HCT116 (cell line): Measurements from ENCODE around the gene OASL. TPM values are rescaled to one million over a fixed set of nuclear protein-coding genes. Genes with fewer than 3 reads are reported as not detected.

ENCODE experiments used
- ATAC-seq: fragments of 200-7000 bp; cut with Tn5 transposase; 2 replicates; pipeline ENCODE4 v1.9.1; 2020; ENCODE audit warnings: mild to moderate bottlenecking, moderate library complexity
- BruUV-seq: library from RNA; stranded (reverse); fragments of 400-500 nt; replicated peaks from 2 replicates; lab custom pipeline; 2021; lab: Mats Ljungman, UMichigan
- CTCF ChIA-PET: fragments of 300-600 bp; sonication (Branson Sonifier 250); formaldehyde crosslinking; loops from one replicate; lab custom pipeline; 2021; ENCODE audit warnings: antibody characterized with exemption; lab: Charles Lee
- POLR2A ChIA-PET: fragments of 300-600, 350-600 bp; sonication (Branson Sonifier 250); formaldehyde crosslinking; loops from one replicate; lab custom pipeline; 2021; ENCODE audit warnings: antibody characterized with exemption; lab: Charles Lee
- RAD21 ChIA-PET, 2 experiments: fragments of 300-600 bp; sonication (Branson Sonifier 250); formaldehyde crosslinking; loops; one replicate each; lab custom pipeline; 2023; ENCODE audit warnings: low total read pairs in 2 of 2; ENCODE audit not compliant: uncharacterized antibody in 2 of 2, unreplicated experiment in 2 of 2, low non-redundant PET in 1 of 2; lab: Charles Lee
- DNase-seq: peaks from one replicate; pipeline ENCODE4 v3.0.0-alpha.2; 2010; ENCODE audit warnings: low read depth, low spot score
- H2AFZ ChIP-seq: fragments of 200-600 bp; shearing (Covaris generic), sonication (generic); 2 replicates; pipeline ENCODE4 v1.6.1; 2017; ENCODE audit warnings: low read depth, mixed run types, mixed read lengths, antibody characterized with exemption, low read length; ENCODE audit not compliant: poor library complexity, severe bottlenecking
- H3K27ac ChIP-seq: 2 replicates; pipeline ENCODE4 v1.5.1; 2012; ENCODE audit warnings: low read depth, low read length
- H3K27me3 ChIP-seq: fragments of 200-600 bp; sonication (generic); 2 replicates; pipeline ENCODE4 v1.6.1; 2016; ENCODE audit warnings: mixed run types, low read length, mixed read lengths; ENCODE audit not compliant: insufficient read depth
- H3K36me3 ChIP-seq, 2 experiments: fragments of 200-500 bp in 1 of 2; fragments of 200-600 bp in 1 of 2; sonication (Bioruptor generic) in 1 of 2; sonication (generic) in 1 of 2; 2 replicates each; pipeline versions ENCODE4 v1.5.1 to v1.6.1; 2014 to 2016; ENCODE audit warnings: low read length in 2 of 2, inconsistent platforms in 1 of 2, mixed read lengths in 1 of 2, mixed run types in 1 of 2; ENCODE audit not compliant: insufficient read depth in 2 of 2, control insufficient read depth in 1 of 2
- H3K4me1 ChIP-seq, 2 experiments: fragments of 200-600 bp in 1 of 2; sonication (generic) in 1 of 2; 2 replicates each; pipeline versions ENCODE4 v1.5.1 to v1.6.1; 2012 to 2017; ENCODE audit warnings: low read length in 2 of 2, inconsistent platforms in 1 of 2, mild to moderate bottlenecking in 1 of 2, mixed read lengths in 1 of 2, mixed run types in 1 of 2, moderate library complexity in 1 of 2; ENCODE audit not compliant: insufficient read depth in 2 of 2, control insufficient read depth in 1 of 2
- H3K4me2 ChIP-seq: fragments of 200-600 bp; sonication (generic); 2 replicates; pipeline ENCODE4 v1.6.1; 2017; ENCODE audit warnings: mixed run types, low read length, mixed read lengths
- H3K4me3 ChIP-seq, 2 experiments: fragments of 200-600 bp in 1 of 2; sonication (generic) in 1 of 2; replicated peaks in 1 of 2; 2 replicates each; pipeline ENCODE4 v1.5.1; 2011 to 2016; ENCODE audit warnings: low read length in 2 of 2, control low read depth in 1 of 2, low read depth in 1 of 2, mild to moderate bottlenecking in 1 of 2, mixed read lengths in 1 of 2, mixed run types in 1 of 2
- H3K79me2 ChIP-seq: fragments of 200-600 bp; sonication (generic); 2 replicates; pipeline ENCODE4 v1.6.1; 2017; ENCODE audit warnings: mild to moderate bottlenecking, mixed run types, low read length, moderate library complexity, mixed read lengths; ENCODE audit not compliant: insufficient read depth
- H3K9ac ChIP-seq: fragments of 200-600 bp; sonication (generic); 2 replicates; pipeline ENCODE4 v1.6.1; 2016; ENCODE audit warnings: low read length, mixed read lengths
- H3K9me2 ChIP-seq: fragments of 200-600 bp; sonication (generic), shearing (Covaris generic); 2 replicates; pipeline ENCODE4 v1.6.1; 2017; ENCODE audit warnings: mixed run types, mild to moderate bottlenecking, moderate library complexity; ENCODE audit not compliant: insufficient read depth
- H3K9me3 ChIP-seq, 2 experiments: fragments of 200-500 bp in 1 of 2; fragments of 200-600 bp in 1 of 2; sonication (Bioruptor generic) in 1 of 2; sonication (generic) in 1 of 2; 2 replicates each; pipeline ENCODE4 v1.6.1; 2014 to 2017; ENCODE audit warnings: low read length in 2 of 2, mixed read lengths in 2 of 2, inconsistent platforms in 1 of 2, low read depth in 1 of 2, mild to moderate bottlenecking in 1 of 2, mixed run types in 1 of 2, moderate library complexity in 1 of 2; ENCODE audit not compliant: control insufficient read depth in 1 of 2, insufficient read depth in 1 of 2
- H4K20me1 ChIP-seq: fragments of 200-600 bp; sonication (generic), shearing (Covaris generic); 2 replicates; pipeline ENCODE4 v1.6.1; 2017; ENCODE audit warnings: mixed run types, mild to moderate bottlenecking, moderate library complexity; ENCODE audit not compliant: insufficient read depth
- CBX3 ChIP-seq: IDR thresholded peaks from 2 replicates; pipeline ENCODE4 v1.6.1; 2012; ENCODE audit warnings: low read depth
- RAD21 ChIP-seq: IDR thresholded peaks from 2 replicates; pipeline ENCODE4 v1.6.1; 2012; ENCODE audit warnings: low read depth, mild to moderate bottlenecking
- intact Hi-C: fragments of 100-400 bp; cut with micrococcal nuclease; formaldehyde crosslinking; loops from 2 replicates; pipeline ENCODE4 v1.10.0; 2022
- total RNA-seq: library from RNA; stranded (reverse); gene quantifications from one replicate; pipeline ENCODE4 v1.2.1, GENCODE V29; 2021; ENCODE audit not compliant: unreplicated experiment
- TF ChIP-seq, protein P1 (sequence below), 3 experiments: fragments of 200-600 bp in 1 of 3; sonication (generic) in 1 of 3; IDR thresholded peaks in 2 of 3; conservative IDR thresholded peaks in 1 of 3; 2 replicates each; pipeline ENCODE4 v1.5.1; 2012 to 2017; ENCODE audit warnings: low read depth in 2 of 3, low read length in 2 of 3, antibody characterized with exemption in 1 of 3, borderline replicate concordance in 1 of 3, control low read depth in 1 of 3, mild to moderate bottlenecking in 1 of 3, mixed read lengths in 1 of 3, mixed run types in 1 of 3, moderate library complexity in 1 of 3; ENCODE audit not compliant: insufficient read depth in 1 of 3

Gene OASL
- total RNA-seq, 1 experiment from 2014 or later, result 4.1 TPM

DNA sequence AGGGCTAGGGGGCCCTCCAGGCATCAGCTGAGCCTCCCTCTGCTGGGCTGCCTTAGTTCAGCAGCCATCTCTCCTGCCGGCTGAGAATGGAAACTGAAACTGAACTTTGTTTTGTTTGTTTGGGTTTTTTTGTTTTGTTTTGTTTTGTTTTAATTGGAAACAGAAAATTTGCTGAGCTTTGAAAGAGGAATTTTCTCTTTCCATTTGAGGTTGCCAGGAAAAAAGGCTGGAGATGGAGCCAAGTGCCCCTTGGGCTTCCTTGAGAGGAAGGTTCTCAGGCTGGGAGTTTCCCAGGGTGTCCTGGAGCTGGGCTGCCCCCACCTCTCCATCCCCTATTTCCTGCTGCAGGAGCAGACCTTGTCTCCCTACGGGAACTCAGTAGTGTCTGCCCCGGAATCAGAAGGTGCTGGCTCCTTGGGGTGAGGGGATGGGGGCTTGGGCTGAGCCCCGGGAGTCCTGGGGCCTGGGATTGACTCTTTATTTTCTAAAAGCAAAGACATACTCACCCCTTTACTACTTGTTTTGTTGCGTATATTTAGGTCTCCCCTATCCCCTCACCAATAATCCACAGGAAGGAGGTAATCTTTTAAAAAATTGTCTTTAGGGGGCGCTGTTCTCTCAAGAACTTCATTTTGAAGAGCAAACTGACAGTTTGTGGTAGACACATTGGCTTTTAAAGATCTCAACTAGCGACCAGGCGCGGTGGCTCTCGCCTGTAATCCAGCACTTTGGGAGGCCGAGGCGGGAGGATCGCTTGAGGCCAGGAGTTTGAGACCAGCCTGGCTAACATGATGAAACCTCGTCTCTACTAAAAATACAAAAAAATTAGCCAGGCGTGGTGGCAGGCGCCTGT lies 21.3 kb upstream of the OASL start:
- peak; percentile 83 for ATAC-seq
- no peaks in the 10 kb centered on the region for H3K79me2 ChIP-seq
- peaks cover 5 to 14% of the 10 kb centered on the region in 2 experiments; a peak in 3 of 4 replicates for H3K4me1 ChIP-seq
- H3K4me2 ChIP-seq, result peak overlapping the region; percentile 70
- BruUV-seq, result no TSS peak
- H3K9ac ChIP-seq, result peak overlapping the region; percentile 33
- ChIA-PET CTCF (interaction anchor here (0.5 to 2.4 kb wide), 16 partner anchors 8 to 572 kb away, joined by 3 to 16 read pairs (median 3); no protein-coding TSS in a partner anchor), POLR2A (interaction anchor here (0.6 to 0.7 kb wide), 2 partner anchors 9 to 12 kb away, joined by 3 to 4 read pairs; no protein-coding TSS in a partner anchor)
- H3K9me2 ChIP-seq, result no peaks in the 10 kb centered on the region
- no peaks in the 10 kb centered on the region for H4K20me1 ChIP-seq
- H3K4me3 ChIP-seq, result peak overlapping the region; percentile 24 to 35
- H3K27me3 ChIP-seq, result no peaks in the 10 kb centered on the region
- intact Hi-C loops, result loop anchor here (1.0 to 5.0 kb wide), 6 partner anchors 37 to 382 kb away; partner anchors contain the start of gene CAMKK2
- peak; percentile 67 for DNase-seq
- TF ChIP-seq CBX3, result no peak
- peak; percentile 81 for TF ChIP-seq RAD21
- TF ChIP-seq, protein P1, sequence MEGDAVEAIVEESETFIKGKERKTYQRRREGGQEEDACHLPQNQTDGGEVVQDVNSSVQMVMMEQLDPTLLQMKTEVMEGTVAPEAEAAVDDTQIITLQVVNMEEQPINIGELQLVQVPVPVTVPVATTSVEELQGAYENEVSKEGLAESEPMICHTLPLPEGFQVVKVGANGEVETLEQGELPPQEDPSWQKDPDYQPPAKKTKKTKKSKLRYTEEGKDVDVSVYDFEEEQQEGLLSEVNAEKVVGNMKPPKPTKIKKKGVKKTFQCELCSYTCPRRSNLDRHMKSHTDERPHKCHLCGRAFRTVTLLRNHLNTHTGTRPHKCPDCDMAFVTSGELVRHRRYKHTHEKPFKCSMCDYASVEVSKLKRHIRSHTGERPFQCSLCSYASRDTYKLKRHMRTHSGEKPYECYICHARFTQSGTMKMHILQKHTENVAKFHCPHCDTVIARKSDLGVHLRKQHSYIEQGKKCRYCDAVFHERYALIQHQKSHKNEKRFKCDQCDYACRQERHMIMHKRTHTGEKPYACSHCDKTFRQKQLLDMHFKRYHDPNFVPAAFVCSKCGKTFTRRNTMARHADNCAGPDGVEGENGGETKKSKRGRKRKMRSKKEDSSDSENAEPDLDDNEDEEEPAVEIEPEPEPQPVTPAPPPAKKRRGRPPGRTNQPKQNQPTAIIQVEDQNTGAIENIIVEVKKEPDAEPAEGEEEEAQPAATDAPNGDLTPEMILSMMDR (IDR thresholded peaks at IDR 0.05 in 2 of 3, conservative IDR thresholded peaks at IDR 0.05 in 1 of 3; ENCODE audit: borderline replicate concordance in 1 of 3, insufficient read depth in 1 of 3, low read depth in 2 of 3, low read length in 2 of 3), result peak; percentile 41 to 81 (median 57)
- TF ChIP-seq, all 23 proteins: peak for 2
- no peaks in the 10 kb centered on the region for H3K36me3 ChIP-seq
- peak overlapping the region; percentile 47 for H3K27ac ChIP-seq
- no peaks in the 10 kb centered on the region for H3K9me3 ChIP-seq
- RAD21 ChIA-PET, result no interaction called here
- H2AFZ ChIP-seq, result peak overlapping the region; percentile 98
